K562 (cell line): ENCODE measurements around the gene ELF3. TPM values are rescaled to one million over a fixed set of nuclear protein-coding genes. Genes with fewer than 3 reads are reported as not detected.

Experiments
- EP400 ChIP-seq: fragments of 450-650 bp; IDR thresholded peaks from 2 replicates; pipeline ENCODE4 v1.6.1; 2017; ENCODE audit warnings: antibody characterized with exemption, mild to moderate bottlenecking, moderate library complexity
- FOXK2 ChIP-seq, 2 experiments: fragments of 450-650 bp; IDR thresholded peaks in 1 of 2; conservative IDR thresholded peaks in 1 of 2; 2 replicates each; pipeline ENCODE4 v1.6.1; 2016; ENCODE audit warnings: low read depth in 2 of 2, mild to moderate bottlenecking in 1 of 2
- MEF2A ChIP-seq: IDR thresholded peaks from 2 replicates; pipeline ENCODE4 v1.6.1; 2011; ENCODE audit warnings: low read depth, mild to moderate bottlenecking, low read length, moderate library complexity; ENCODE audit not compliant: control insufficient read depth
- NFE2L1 ChIP-seq: fragments of 450-650 bp; IDR thresholded peaks from 2 replicates; pipeline ENCODE4 v1.6.1; 2016; ENCODE audit warnings: missing genetic modification characterization, low read depth, mild to moderate bottlenecking, missing compliant biosample characterization, moderate library complexity, borderline replicate concordance
- SP1 ChIP-seq: sonication (generic); formaldehyde crosslinking; IDR thresholded peaks from 2 replicates; pipeline ENCODE4 v1.8.1; 2022; ENCODE audit warnings: mild to moderate bottlenecking, missing genetic modification reagents
- TOE1 ChIP-seq, 2 experiments: fragments of 450-650 bp in 1 of 2; sonication (generic) in 1 of 2; formaldehyde crosslinking in 1 of 2; IDR thresholded peaks; 2 replicates each; pipeline versions ENCODE4 v1.7.1 to v1.8.0; 2016 to 2022; ENCODE audit warnings: borderline replicate concordance in 2 of 2, mild to moderate bottlenecking in 2 of 2, antibody characterized with exemption in 1 of 2, inconsistent platforms in 1 of 2, low read depth in 1 of 2, missing genetic modification reagents in 1 of 2, moderate library complexity in 1 of 2
- ZBED1 ChIP-seq: IDR thresholded peaks from 2 replicates; pipeline ENCODE4 v1.6.1; 2014
- ZFX ChIP-seq: sonication (generic); formaldehyde crosslinking; IDR thresholded peaks from 2 replicates; pipeline ENCODE4 v1.8.0; 2022; ENCODE audit warnings: mild to moderate bottlenecking, missing genetic modification reagents, moderate library complexity
- polyA plus RNA-seq, 8 experiments: library from polyadenylated mRNA; depleted of rRNA in 4 of 8; stranded (reverse) in 5 of 8; unstranded in 3 of 8; fragments of >200 nt; fragmentation: Nextera tagmentation in 2 of 8; fragmentation: Illumina TruSeq in 1 of 8; extraction: Ambion mirVana in 2 of 8; extraction: Trizol in 1 of 8; gene quantifications; 2 replicates each; pipeline versions ENCODE4 v1.2.1 to v1.2.3, GENCODE V29; 2011 to 2014; ENCODE audit warnings: inconsistent platforms in 1 of 8, missing spikeins in 1 of 8
- total RNA-seq, 7 experiments: library from RNA; depleted of rRNA in 6 of 7; stranded (reverse); fragments of >200 nt in 6 of 7; fragmentation: Illumina TruSeq in 2 of 7; extraction: Trizol in 2 of 7; gene quantifications; 2 replicates each; pipeline versions ENCODE4 v1.2.1 to v1.2.3, GENCODE V29; 2011 to 2021; ENCODE audit warnings: low replicate concordance in 1 of 7
- TF ChIP-seq, protein P1 (sequence below): sonication (generic); formaldehyde crosslinking; IDR thresholded peaks from 2 replicates; pipeline ENCODE4 v1.8.0; 2022; ENCODE audit warnings: missing genetic modification reagents, mild to moderate bottlenecking, borderline replicate concordance
- TF ChIP-seq, protein P2 (sequence below), 2 experiments: fragments of 450-650 bp; formaldehyde crosslinking in 1 of 2; IDR thresholded peaks; 2 replicates each; pipeline versions ENCODE4 v1.4.0 to v1.6.1; 2014 to 2020; ENCODE audit warnings: mild to moderate bottlenecking in 2 of 2, borderline replicate concordance in 1 of 2, low read depth in 1 of 2
- TF ChIP-seq, protein P3 (sequence below): fragments of 250-450 bp; sonication (Bioruptor Pico); IDR thresholded peaks from 2 replicates; pipeline ENCODE4 v1.8.0; 2022; ENCODE audit warnings: moderate library complexity, mild to moderate bottlenecking, inconsistent platforms
- TF ChIP-seq, protein P4 (sequence below): IDR thresholded peaks from 3 replicates; pipeline ENCODE4 v1.6.1; 2011; ENCODE audit warnings: borderline replicate concordance, mild to moderate bottlenecking; ENCODE audit not compliant: insufficient read length, insufficient read depth
- TF ChIP-seq, protein P5 (sequence below): sonication (generic); formaldehyde crosslinking; IDR thresholded peaks from 2 replicates; pipeline ENCODE4 v1.8.0; 2022; ENCODE audit warnings: mild to moderate bottlenecking, missing genetic modification reagents, borderline replicate concordance

Gene ELF3
- total and polyA plus RNA-seq, 9 of the 15 experiments (the other 6 are each of a cell fraction or from before 2014, with no cell fraction given): 0.03 to 1.2 (median 0.07) TPM; not detected in 4

DNA sequence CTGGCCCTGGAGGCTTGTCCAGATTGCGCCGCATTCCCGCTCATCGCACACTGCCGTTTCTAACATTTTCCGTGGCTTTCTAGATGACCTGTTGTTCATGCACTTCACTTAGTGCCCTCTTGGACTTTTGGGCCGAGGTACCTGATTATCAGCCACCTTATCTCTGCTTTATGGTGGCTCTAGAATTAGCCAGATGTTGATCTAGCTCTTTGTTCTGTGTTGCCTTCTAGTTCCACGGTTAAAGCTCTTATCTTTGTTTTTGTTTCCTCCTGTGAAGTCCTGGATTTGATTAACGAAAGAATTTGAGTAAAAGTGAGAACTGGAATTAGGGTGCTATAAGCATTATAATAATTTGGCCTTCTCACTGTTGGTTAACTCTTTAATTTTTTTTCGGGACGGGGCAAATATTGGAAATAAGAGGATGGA is 27.0 kb upstream of the ELF3 start (continued):
- TF ChIP-seq, protein P1, sequence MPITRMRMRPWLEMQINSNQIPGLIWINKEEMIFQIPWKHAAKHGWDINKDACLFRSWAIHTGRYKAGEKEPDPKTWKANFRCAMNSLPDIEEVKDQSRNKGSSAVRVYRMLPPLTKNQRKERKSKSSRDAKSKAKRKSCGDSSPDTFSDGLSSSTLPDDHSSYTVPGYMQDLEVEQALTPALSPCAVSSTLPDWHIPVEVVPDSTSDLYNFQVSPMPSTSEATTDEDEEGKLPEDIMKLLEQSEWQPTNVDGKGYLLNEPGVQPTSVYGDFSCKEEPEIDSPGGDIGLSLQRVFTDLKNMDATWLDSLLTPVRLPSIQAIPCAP (CRISPR knock-in tag): no peak
- TF ChIP-seq ZFX (no peak; the same call in 1 of the 2 replicates), TOE1 (IDR thresholded peaks at IDR 0.05; ENCODE audit: borderline replicate concordance) (0 out of 2 replicates have a peak, but pooled peaks have one; percentile 41), TOE1 (CRISPR knock-in tag; IDR thresholded peaks at IDR 0.05; ENCODE audit: borderline replicate concordance, low read depth) (no peak), FOXK2 (conservative IDR thresholded peaks at IDR 0.05 in 1 of 2, IDR thresholded peaks at IDR 0.05 in 1 of 2; ENCODE audit: low read depth in 2 of 2) (0 out of 4 replicates have a peak, but pooled peaks of 1 of the 2 experiments have one; percentile 3), EP400 (peak; percentile 32), SP1 (CRISPR knock-in tag) (peak; percentile 21; the same call in 1 of the 2 replicates), ZBED1 (0 out of 2 replicates have a peak, but pooled peaks have one; percentile 8), NFE2L1 (tag) (no peak), MEF2A (no peak)
- TF ChIP-seq, protein P2, sequence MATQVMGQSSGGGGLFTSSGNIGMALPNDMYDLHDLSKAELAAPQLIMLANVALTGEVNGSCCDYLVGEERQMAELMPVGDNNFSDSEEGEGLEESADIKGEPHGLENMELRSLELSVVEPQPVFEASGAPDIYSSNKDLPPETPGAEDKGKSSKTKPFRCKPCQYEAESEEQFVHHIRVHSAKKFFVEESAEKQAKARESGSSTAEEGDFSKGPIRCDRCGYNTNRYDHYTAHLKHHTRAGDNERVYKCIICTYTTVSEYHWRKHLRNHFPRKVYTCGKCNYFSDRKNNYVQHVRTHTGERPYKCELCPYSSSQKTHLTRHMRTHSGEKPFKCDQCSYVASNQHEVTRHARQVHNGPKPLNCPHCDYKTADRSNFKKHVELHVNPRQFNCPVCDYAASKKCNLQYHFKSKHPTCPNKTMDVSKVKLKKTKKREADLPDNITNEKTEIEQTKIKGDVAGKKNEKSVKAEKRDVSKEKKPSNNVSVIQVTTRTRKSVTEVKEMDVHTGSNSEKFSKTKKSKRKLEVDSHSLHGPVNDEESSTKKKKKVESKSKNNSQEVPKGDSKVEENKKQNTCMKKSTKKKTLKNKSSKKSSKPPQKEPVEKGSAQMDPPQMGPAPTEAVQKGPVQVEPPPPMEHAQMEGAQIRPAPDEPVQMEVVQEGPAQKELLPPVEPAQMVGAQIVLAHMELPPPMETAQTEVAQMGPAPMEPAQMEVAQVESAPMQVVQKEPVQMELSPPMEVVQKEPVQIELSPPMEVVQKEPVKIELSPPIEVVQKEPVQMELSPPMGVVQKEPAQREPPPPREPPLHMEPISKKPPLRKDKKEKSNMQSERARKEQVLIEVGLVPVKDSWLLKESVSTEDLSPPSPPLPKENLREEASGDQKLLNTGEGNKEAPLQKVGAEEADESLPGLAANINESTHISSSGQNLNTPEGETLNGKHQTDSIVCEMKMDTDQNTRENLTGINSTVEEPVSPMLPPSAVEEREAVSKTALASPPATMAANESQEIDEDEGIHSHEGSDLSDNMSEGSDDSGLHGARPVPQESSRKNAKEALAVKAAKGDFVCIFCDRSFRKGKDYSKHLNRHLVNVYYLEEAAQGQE (IDR thresholded peaks at IDR 0.05; ENCODE audit: borderline replicate concordance): 0 out of 2 replicates have a peak, but pooled peaks have one; percentile 21
- TF ChIP-seq, protein P2 (CRISPR knock-in tag; IDR thresholded peaks at IDR 0.05; ENCODE audit: low read depth): no peak
- TF ChIP-seq, protein P3, sequence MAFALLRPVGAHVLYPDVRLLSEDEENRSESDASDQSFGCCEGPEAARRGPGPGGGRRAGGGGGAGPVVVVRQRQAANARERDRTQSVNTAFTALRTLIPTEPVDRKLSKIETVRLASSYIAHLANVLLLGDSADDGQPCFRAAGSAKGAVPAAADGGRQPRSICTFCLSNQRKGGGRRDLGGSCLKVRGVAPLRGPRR: no peak
- TF ChIP-seq, protein P4, sequence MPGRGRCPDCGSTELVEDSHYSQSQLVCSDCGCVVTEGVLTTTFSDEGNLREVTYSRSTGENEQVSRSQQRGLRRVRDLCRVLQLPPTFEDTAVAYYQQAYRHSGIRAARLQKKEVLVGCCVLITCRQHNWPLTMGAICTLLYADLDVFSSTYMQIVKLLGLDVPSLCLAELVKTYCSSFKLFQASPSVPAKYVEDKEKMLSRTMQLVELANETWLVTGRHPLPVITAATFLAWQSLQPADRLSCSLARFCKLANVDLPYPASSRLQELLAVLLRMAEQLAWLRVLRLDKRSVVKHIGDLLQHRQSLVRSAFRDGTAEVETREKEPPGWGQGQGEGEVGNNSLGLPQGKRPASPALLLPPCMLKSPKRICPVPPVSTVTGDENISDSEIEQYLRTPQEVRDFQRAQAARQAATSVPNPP: no peak
- TF ChIP-seq, protein P5, sequence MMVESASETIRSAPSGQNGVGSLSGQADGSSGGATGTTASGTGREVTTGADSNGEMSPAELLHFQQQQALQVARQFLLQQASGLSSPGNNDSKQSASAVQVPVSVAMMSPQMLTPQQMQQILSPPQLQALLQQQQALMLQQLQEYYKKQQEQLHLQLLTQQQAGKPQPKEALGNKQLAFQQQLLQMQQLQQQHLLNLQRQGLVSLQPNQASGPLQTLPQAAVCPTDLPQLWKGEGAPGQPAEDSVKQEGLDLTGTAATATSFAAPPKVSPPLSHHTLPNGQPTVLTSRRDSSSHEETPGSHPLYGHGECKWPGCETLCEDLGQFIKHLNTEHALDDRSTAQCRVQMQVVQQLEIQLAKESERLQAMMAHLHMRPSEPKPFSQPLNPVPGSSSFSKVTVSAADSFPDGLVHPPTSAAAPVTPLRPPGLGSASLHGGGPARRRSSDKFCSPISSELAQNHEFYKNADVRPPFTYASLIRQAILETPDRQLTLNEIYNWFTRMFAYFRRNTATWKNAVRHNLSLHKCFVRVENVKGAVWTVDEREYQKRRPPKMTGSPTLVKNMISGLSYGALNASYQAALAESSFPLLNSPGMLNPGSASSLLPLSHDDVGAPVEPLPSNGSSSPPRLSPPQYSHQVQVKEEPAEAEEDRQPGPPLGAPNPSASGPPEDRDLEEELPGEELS (CRISPR knock-in tag): peak; percentile 9; the same call in 1 of the 2 replicates
